Kidney (tissue), 14 donors: Measurements from ENCODE around the gene FIGLA. TPM values are rescaled to one million over a fixed set of nuclear protein-coding genes. Genes with fewer than 3 reads are reported as not detected.

Experiments
- DNase-seq, 5 donors: peaks; one replicate each; pipeline ENCODE4 v3.0.0-alpha.2; 2013 to 2020
- FAIRE-seq: peaks from 2 replicates; lab custom pipeline; 2012; peaks lifted over from hg19 to GRCh38; lab: Jason Lieb, UNC
- H3K27ac ChIP-seq, 2 donors: one replicate each; pipeline ENCODE4 v1.7.0; 2013; ENCODE audit warnings: low read depth in 2 of 2, low read length in 2 of 2, inconsistent platforms in 1 of 2
- H3K27me3 ChIP-seq: one replicate; pipeline ENCODE4 v1.7.1; 2013; ENCODE audit warnings: low read length, inconsistent platforms; ENCODE audit not compliant: control insufficient read depth, insufficient read depth
- H3K36me3 ChIP-seq, 3 donors: one replicate each; pipeline versions ENCODE4 v1.7.0 to v1.7.1; 2013; ENCODE audit warnings: low read length in 3 of 3, control low read depth in 1 of 3, inconsistent platforms in 1 of 3; ENCODE audit not compliant: insufficient read depth in 3 of 3, control insufficient read depth in 2 of 3
- H3K4me1 ChIP-seq, 3 donors: one replicate each; pipeline versions ENCODE4 v1.7.0 to v1.7.1; 2013; ENCODE audit warnings: low read length in 3 of 3, inconsistent platforms in 1 of 3, low read depth in 1 of 3; ENCODE audit not compliant: control insufficient read depth in 2 of 3, insufficient read depth in 2 of 3
- H3K4me3 ChIP-seq, 3 donors: one replicate each; pipeline versions ENCODE4 v1.7.0 to v1.8.1; 2013; ENCODE audit warnings: low read length in 3 of 3, control low read depth in 1 of 3, inconsistent platforms in 1 of 3
- H3K9ac ChIP-seq, 3 donors: one replicate each; pipeline versions ENCODE4 v1.7.0 to v1.7.1; 2013; ENCODE audit warnings: low read length in 3 of 3, control low read depth in 1 of 3, inconsistent platforms in 1 of 3
- H3K9me3 ChIP-seq, 3 donors: one replicate each; pipeline versions ENCODE4 v1.7.0 to v1.7.1; 2013; ENCODE audit warnings: low read length in 3 of 3, control low read depth in 1 of 3, inconsistent platforms in 1 of 3; ENCODE audit not compliant: control insufficient read depth in 2 of 3, insufficient read depth in 1 of 3
- CTCF ChIP-seq: IDR thresholded peaks from 3 replicates; pipeline ENCODE4 v1.5.1; 2012; ENCODE audit warnings: mild to moderate bottlenecking, moderate library complexity, borderline replicate concordance; ENCODE audit not compliant: insufficient read depth; ENCODE audit errors: extremely low read depth
- intact Hi-C: fragments of 100-400 bp; cut with DNase I; formaldehyde crosslinking; loops from one replicate; pipeline ENCODE4 v1.11.1; 2022
- polyA plus RNA-seq: library from polyadenylated mRNA; stranded (reverse); fragments of 350-450 nt; fragmentation: Illumina TruSeq; extraction: RNeasy Lipid Tissue Mini Kit (QIAGEN cat#74804); gene quantifications from one replicate; pipeline ENCODE4 v1.2.3, GENCODE V29; 2014; ENCODE audit warnings: low read depth, low replicate concordance; ENCODE audit not compliant: insufficient read depth
- total RNA-seq: library from RNA; stranded (reverse); fragmentation: NEBNext Ultra II Directional; extraction: Animal tissue kit (Norgen Biotek cat#: 25700); gene quantifications from one replicate; pipeline ENCODE4 v1.2.1, GENCODE V29; 2021
- donor health status: control.
- donor health status: control.
- donor health status: control.
- donor health status: control.
- donor health status: control.
- donor health status: DM: yes; HTN: yes; CAD: no.
- donor health status: Normal renal cell carcinoma (clear cell type).

FIGLA gene
- total and polyA plus RNA-seq, 2 donors from 2014 or later = not detected

DNA sequence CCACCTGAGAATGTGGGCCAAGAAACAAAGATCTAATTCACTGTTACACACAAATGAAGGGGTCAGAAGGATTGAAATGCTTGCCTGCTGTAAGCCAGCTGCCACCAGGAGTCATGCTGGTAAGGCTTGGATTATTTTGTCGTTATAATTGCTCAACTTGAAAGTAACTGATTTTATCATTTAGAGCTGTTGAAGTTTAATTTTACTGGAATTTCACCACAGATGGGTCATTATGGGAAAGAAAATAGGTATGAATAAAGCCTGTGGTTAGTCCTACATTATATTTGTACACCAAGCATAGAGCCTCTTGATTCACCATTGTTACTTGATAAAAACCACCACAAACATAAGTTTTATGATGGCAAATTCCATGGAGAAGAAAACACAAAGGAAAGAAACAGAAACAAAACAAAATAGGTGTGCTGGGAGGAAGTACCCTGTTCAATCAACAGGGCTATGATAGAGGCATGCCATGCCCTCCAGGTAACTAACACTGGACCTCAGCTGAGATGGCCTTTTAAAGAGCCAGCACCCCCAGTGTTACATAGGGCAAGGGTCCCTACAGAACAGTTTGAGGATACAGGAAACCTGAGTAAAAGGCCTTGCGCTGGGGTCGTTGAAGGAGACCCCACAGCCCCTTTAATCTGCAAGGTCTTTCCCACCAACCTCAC is 27.0 kb upstream of the FIGLA start:
- H3K27ac ChIP-seq = no peak overlapping the region
- H3K9me3 ChIP-seq = no peaks in the 10 kb centered on the region
- no peaks in the 10 kb centered on the region for H3K4me1 ChIP-seq
- H3K27me3 ChIP-seq = no peaks in the 10 kb centered on the region
- no peak overlapping the region for H3K9ac ChIP-seq
- intact Hi-C loops = no loop called here
- DNase-seq (peak in 2 of 5 donors; percentile 11 to 31), FAIRE-seq (no peak)
- H3K36me3 ChIP-seq = no peaks in the 10 kb centered on the region
- TF ChIP-seq CTCF = no peak
- H3K4me3 ChIP-seq = no peak overlapping the region

- Histone ChIP-seq H3K9ac (no peak overlapping the region), H3K4me1 (no peaks in the 10 kb centered on the region), H3K27ac (no peak overlapping the region), H3K36me3 (no peaks in the 10 kb centered on the region), H3K4me3 (no peak overlapping the region), H3K9me3 (no peaks in the 10 kb centered on the region), H3K27me3 (no peaks in the 10 kb centered on the region)
- intact Hi-C loops = no loop called here
- FAIRE-seq = no peak
- TF ChIP-seq CTCF = no peak
- no peak for DNase-seq
These were observed 26.3 kb upstream of the FIGLA start for GRCh38 chr2:70816726-70817125.

DNA sequence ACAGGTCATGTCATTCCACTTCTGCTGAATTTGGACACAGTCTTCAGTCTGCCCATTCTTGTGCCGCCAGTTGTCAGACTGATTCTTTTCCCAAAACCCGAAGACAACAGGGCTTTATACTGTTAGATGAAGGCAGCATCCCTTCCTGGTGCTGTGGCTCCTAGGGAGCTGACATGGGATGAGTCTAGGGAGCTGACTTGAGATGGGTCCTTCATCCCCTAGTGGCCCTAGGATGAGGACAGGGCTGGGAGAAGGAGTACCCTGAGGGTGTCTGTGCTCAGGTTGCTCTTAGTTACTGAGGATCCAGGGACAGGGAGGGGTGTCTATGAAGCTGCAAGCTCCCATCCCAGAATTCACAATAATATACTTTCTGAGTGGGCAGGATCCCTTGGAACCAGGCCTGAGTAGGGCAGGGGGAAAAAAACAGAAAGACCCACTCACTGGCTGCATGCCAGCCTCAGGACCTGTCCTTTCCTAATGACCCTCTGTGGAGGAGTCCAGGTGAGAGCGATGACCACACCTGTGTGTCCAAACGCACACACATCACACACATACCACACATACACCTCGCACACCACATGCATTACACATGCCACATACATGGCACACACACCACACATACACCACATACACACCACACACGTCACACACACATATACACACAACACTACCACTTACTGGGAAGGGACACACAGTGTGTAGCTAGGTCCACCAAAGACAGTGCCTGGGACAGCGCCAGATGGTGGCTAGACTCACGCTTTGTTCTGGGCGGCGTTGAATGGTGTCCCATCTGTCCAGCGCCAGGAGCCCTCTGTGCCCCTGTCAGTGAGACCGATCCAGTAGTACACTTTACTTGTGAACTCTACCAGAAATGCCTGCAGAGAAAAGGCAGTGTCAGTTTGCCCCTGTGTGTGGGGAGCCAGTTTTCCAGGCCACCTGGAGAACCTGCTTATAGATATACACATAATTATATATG is 18.8 kb upstream of the FIGLA start:
- Histone ChIP-seq H3K27me3 (no peaks in the 10 kb centered on the region), H3K36me3 (no peaks in the 10 kb centered on the region), H3K4me3 (no peak overlapping the region), H3K27ac (no peak overlapping the region), H3K9me3 (no peaks in the 10 kb centered on the region), H3K9ac (no peak overlapping the region), H3K4me1 (no peaks in the 10 kb centered on the region)
- DNase-seq = no peak
- intact Hi-C loops = no loop called here
- no peak for TF ChIP-seq CTCF
- FAIRE-seq = no peak
